ENCODE measurements around the gene FYB2. TPM values are rescaled to one million over a fixed set of nuclear protein-coding genes. Genes with fewer than 3 reads are reported as not detected.

Gene FYB2
- total RNA-seq, 1 experiment from 2014 or later, result 0.47 TPM

DNA sequence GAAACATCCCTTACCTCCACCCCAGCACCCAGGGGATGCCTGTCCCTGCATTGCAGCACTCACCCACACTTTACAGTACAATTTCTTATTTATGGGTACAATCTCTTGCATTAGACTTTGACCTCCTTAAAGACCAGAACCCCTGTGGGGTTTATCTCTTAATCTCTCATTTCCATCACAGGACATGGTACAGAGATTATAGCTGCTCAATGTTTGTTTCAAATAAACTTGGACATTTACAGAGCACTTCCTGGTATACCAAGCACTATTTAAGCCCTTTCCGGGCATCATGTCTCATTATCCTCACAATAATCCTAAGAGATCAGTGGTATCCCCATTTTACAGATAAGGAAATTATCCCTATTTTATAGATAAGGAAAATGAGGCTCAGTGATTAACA, 31.9 kb downstream of the FYB2 start:
- Histone ChIP-seq H3K27me3 (replicated peaks; ENCODE audit: insufficient read depth, low read depth, low read length, poor library complexity) (no peaks in the 10 kb centered on the region), H3K36me3 (ENCODE audit: insufficient read depth, low read length, poor library complexity, severe bottlenecking) (no peaks in the 10 kb centered on the region), H3K27ac (ENCODE audit: low read depth, low read length, poor library complexity, severe bottlenecking) (no peak overlapping the region), H3K9me3 (ENCODE audit: low read depth, low read length, poor library complexity, severe bottlenecking) (no peaks in the 10 kb centered on the region), H3K4me1 (ENCODE audit: insufficient read depth, low read length, poor library complexity, severe bottlenecking) (peaks cover 3% of the 10 kb centered on the region), H3K4me3 (ENCODE audit: low read depth, low read length, poor library complexity, severe bottlenecking) (no peak overlapping the region)
- ChIA-PET CTCF (no interaction called here), POLR2A (ENCODE audit: low non-redundant PET) (no interaction called here)
- DNase-seq (ENCODE audit: low spot score), result no peak
- intact Hi-C loops (cut with micrococcal nuclease; ENCODE audit: unreplicated experiment), result no loop called here
- TF ChIP-seq EZH2 (IDR thresholded peaks at IDR 0.05; ENCODE audit: borderline replicate concordance, low read depth, low read length, poor library complexity, severe bottlenecking) (no peak), CTCF (conservative IDR thresholded peaks at IDR 0.05; ENCODE audit: low read depth, low read length) (no peak)
- BruUV-seq (replicated peaks), result no TSS peak

DNA sequence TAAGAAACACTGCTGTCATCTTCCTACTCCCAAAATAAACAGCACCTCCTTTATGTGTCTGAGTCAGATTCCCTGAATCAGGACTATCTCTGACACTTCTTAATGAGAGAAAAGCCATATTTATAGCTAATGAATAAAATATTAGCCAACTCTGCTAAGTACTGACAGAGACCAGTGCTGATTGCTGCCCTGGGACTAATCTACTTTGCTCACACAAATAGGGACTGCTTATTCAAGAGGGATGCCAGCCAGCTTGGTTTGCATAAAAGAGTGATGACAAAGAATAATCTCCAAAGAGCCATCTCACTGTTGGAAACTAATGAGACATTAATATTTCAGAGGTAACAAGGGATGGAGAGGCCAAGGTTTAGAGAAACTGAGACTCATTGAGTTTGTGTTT, 36.4 kb downstream of the FYB2 start:
- BruUV-seq (replicated peaks), result no TSS peak
- Histone ChIP-seq H3K4me1 (ENCODE audit: insufficient read depth, low read length, poor library complexity, severe bottlenecking) (no peaks in the 10 kb centered on the region), H3K36me3 (ENCODE audit: insufficient read depth, low read length, poor library complexity, severe bottlenecking) (no peaks in the 10 kb centered on the region), H3K4me3 (ENCODE audit: low read depth, low read length, poor library complexity, severe bottlenecking) (no peak overlapping the region), H3K27ac (ENCODE audit: low read depth, low read length, poor library complexity, severe bottlenecking) (no peak overlapping the region), H3K9me3 (ENCODE audit: low read depth, low read length, poor library complexity, severe bottlenecking) (no peaks in the 10 kb centered on the region), H3K27me3 (replicated peaks; ENCODE audit: insufficient read depth, low read depth, low read length, poor library complexity) (no peaks in the 10 kb centered on the region)
- ChIA-PET POLR2A (ENCODE audit: low non-redundant PET) (no interaction called here), CTCF (interaction anchor here (0.6 kb wide), 1 partner anchor 38 kb away, joined by 5 read pairs; no protein-coding TSS in a partner anchor)
- intact Hi-C loops (cut with micrococcal nuclease; ENCODE audit: unreplicated experiment), result no loop called here
- TF ChIP-seq EZH2 (IDR thresholded peaks at IDR 0.05; ENCODE audit: borderline replicate concordance, low read depth, low read length, poor library complexity, severe bottlenecking) (no peak), CTCF (conservative IDR thresholded peaks at IDR 0.05; ENCODE audit: low read depth, low read length) (no peak)
- DNase-seq (ENCODE audit: low spot score), result peak; percentile 36

- BruUV-seq (replicated peaks), result no TSS peak
- POLR2A ChIA-PET (ENCODE audit: low non-redundant PET), result no interaction called here
Observed at GRCh38 chr1:56780826-56781225, 38.4 kb downstream of the FYB2 start.

More at GRCh38 chr1:56780826-56781225, 38.4 kb downstream of the FYB2 start:
- CTCF ChIA-PET, result no interaction called here
- intact Hi-C loops (cut with micrococcal nuclease; ENCODE audit: unreplicated experiment), result no loop called here
- H3K9me3 ChIP-seq (ENCODE audit: low read depth, low read length, poor library complexity, severe bottlenecking), result no peaks in the 10 kb centered on the region
- no peaks in the 10 kb centered on the region for H3K4me1 ChIP-seq (ENCODE audit: insufficient read depth, low read length, poor library complexity, severe bottlenecking)
- DNase-seq (ENCODE audit: low spot score), result no peak
- H3K27me3 ChIP-seq (replicated peaks; ENCODE audit: insufficient read depth, low read depth, low read length, poor library complexity), result no peaks in the 10 kb centered on the region
- no peak overlapping the region for H3K4me3 ChIP-seq (ENCODE audit: low read depth, low read length, poor library complexity, severe bottlenecking)
- no peaks in the 10 kb centered on the region for H3K36me3 ChIP-seq (ENCODE audit: insufficient read depth, low read length, poor library complexity, severe bottlenecking)
- TF ChIP-seq EZH2 (IDR thresholded peaks at IDR 0.05; ENCODE audit: borderline replicate concordance, low read depth, low read length, poor library complexity, severe bottlenecking), result no peak
- no peak for TF ChIP-seq CTCF (conservative IDR thresholded peaks at IDR 0.05; ENCODE audit: low read depth, low read length)
- H3K27ac ChIP-seq (ENCODE audit: low read depth, low read length, poor library complexity, severe bottlenecking), result no peak overlapping the region
